HG03432 (cell line): ENCODE data around the gene C6orf15.

Experiments
- ATAC-seq: cut with Tn5 transposase; IDR thresholded peaks from one replicate; pipeline ENCODE4 v1.9.1; 2021; ENCODE audit warnings: mild to moderate bottlenecking, moderate library complexity; ENCODE audit not compliant: unreplicated experiment

Gene C6orf15

GRCh38 chr6:31110825-31111582 is 1.4 kb downstream of the C6orf15 start:
- no peak for ATAC-seq

DNA sequence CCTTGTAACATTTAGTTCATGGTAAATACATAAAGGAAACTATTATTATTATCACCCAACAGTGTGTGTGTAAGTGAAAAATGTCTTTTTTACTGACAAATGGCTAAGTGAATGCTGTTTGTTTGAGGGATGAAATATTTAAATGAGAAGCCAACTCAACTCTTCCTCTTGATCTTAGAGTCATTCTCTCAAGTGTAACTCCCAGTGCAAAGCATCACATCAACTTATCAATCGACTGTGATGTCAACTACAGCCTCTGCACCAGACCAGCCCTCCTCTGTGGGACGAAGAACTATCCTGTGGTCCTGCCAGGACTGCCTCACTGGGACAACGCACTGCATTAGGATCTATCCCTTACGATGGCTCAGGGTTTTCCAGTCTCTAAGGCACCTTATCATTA is 5.3 kb downstream of the C6orf15 start:
- no peak for ATAC-seq

- no peak for ATAC-seq
Observed at GRCh38 chr6:31103136-31103535, 9.2 kb downstream of the C6orf15 start.

DNA sequence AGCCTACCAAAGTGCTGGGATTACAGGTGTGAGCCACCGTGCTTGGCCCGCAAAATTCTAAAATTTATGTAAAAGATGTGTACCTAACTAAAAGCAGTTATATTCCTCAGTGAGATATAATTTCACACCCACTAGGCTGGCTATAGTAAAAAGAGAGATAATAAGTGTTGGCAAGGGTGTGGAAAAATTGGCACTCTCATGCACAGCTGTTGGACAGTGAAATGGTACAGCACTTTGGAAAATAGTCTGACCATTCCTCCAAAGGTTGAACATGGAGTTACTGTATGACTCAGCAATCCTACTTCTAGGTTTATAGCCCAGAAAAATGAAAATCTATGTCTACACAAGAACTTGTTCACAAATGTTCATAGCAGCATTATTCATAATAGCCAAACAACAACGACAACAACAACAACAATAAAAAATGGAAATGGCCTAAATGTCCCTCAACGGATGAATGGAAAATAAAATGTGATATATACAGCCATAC is 13.9 kb downstream of the C6orf15 start:
- no peak for ATAC-seq

GRCh38 chr6:31096656-31097055 is 15.7 kb downstream of the C6orf15 start:
- ATAC-seq: no peak

- ATAC-seq: no peak
Observed at GRCh38 chr6:31096215-31096614, 16.2 kb downstream of the C6orf15 start.

GRCh38 chr6:31094389-31094881 is 17.9 kb downstream of the C6orf15 start:
- no peak for ATAC-seq

GRCh38 chr6:31092769-31093505 is 19.4 kb downstream of the C6orf15 start:
- no peak for ATAC-seq

DNA sequence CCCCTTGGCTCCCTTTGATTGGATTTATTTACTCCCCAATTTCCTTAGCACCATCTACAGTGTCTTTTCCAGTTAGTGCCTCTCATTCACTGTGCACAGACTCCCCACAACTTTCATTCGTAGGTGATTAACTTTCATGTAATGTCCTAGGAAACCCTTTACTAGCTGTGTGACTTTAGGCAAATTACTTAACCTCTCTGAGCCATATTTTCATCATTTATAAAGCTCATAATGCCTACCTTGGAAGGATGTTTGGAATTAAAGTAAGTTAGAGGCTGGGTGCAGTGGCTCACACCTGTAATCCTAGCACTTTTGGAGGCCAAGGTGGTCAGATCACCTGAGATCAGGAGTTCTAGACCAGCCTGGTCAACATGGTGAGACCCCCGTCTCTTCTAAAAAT is 20.1 kb downstream of the C6orf15 start:
- no peak for ATAC-seq

DNA sequence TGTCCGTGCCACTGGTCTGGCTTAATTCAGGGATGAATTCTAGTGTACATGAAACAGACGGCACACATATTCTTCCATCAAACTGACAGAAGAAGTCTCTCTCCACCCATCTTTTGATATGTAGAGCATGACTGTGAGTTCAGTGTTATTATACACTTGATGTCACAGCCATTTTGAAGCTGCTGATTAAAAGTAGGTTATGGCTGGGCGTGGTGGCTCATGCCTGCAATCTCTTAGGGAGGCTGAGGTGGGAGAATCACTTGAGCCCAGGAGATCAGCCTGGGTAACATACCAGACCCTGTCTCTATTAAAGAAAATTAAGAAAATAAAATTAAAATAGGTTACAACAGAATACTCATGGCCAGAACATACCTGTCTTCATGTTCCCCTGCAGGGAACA is 20.7 kb downstream of the C6orf15 start:
- no peak for ATAC-seq

DNA sequence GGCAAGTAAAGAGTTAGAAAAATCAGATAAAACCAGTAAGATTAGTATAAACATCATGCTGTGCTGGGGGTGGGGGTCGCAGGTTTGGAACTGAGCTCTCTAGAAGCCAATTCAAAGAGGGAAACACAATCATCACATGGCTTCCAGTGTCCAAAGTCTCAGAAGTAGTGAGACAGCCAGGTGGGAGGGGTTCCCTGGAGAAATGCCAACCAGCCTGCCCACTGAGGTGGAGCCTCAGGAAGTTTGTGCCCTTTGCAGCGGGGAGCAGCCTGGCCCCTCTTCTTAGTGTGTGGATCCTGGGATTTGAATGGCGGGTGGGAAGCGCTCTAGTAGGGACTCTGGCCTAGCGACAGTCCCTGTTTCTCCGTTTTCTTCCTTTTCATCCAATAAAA is 21.4 kb downstream of the C6orf15 start:
- ATAC-seq: no peak

DNA sequence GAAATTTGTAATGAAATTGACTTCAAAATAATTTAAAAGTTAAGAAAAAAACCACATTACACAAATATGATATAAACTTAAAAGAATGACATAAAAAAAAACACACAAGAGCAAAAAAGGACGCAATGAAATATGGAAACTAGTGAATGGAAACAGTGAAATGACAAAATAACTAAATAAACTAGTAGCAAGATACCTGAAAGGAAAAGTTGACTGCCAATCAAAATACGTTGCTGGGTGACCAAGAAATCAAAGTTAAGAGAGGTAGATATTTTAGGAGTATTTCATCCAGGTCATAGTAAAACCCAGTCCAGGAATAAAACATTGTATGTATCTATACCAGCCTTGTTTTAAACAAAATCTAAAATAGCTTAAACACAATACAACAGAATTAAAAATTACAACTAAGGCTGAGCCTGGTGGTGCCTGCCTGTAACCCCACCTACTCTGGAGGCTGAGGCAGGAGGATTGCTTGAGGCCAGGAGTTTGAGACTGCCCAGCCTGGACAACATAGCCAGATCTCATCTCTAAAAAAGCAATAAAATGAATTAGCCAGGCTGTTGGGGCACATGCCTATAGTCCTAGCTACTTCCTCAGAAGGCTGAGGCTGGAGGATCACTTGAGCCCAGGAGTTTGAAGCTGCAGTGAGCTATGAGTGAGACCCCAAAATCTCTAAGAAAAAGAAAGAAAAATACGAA is 22.0 kb downstream of the C6orf15 start:
- no peak for ATAC-seq

GRCh38 chr6:31087494-31088089 is 24.8 kb downstream of the C6orf15 start:
- ATAC-seq: no peak

DNA sequence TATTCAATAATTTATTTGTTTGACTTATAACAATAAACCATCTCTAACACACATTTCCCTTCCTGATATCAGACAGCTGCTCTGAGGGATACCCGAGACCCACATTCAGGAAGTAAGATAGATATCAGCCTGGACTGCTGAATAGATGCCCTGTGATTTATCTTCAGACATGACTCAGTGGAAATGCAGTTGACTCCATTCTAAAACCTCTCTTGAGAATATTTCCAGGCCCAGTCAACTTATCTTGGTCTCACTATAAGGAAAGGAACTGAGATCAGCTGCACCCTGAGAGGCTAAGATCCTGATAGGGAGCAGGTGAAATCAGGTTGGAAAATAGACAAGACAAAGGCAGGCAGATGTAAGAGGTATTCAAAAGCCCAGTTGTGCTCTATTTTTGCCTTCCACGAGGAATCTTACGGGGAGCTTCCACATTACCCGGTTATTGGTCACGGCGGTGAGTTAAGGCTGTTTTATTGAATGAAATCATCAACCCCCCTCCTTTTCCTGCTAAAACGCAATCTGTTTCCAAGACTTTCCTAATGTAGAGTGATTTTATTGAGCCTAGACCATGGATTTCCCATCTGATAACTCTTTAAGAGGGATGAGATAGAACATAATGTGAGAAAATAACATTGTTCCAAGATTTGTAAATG is 25.5 kb downstream of the C6orf15 start:
- ATAC-seq: no peak

- ATAC-seq: no peak
Observed at GRCh38 chr6:31083742-31084354, 28.5 kb downstream of the C6orf15 start.

DNA sequence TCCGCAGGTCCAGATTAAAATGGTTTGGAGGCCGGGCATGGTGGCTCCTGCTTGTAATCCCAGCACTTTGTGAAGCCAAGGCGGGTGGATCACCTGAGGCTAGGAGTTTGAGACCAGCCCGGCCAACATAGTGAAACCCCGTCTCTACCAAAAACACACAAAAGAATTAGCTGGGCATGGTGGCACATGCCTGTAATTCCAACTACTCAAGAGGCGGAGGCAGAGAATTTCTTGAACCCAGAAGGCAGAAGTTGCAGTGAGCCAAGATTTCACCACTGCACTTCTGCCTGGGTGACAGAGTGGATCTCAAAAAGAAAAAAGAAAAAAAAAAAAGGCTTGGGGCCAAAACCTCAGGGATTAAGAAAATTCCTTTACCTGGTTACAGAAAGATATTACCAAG is 30.5 kb downstream of the C6orf15 start:
- ATAC-seq: no peak

DNA sequence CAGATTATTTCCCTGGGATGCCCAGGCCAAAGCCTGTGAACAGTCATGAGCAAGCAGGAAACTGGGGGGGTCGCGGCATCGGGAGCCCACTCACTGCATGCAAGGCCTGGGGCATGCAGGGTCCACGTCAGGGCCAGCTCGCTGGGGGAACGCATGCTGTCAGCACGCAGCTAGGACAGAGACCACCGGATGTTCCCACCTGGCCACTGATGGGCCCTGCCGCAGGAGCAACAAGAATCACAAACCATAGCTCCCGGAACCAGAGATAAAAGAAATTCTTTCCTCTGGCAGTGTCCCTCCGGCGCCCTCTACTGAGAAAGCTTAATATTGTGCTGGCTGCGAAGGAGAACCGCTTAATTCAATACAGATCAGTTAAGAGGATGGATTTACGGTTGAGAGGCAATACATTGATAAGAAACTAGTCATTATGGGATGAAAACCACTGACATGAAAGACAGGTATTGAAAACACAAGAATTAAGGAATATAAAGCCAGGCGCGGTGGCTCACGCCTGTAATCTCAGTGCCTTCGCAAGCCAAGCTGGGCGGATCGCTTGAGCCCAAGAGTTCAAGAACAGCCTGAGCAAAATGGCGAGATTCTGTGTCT is 32.6 kb downstream of the C6orf15 start:
- ATAC-seq: no peak

DNA sequence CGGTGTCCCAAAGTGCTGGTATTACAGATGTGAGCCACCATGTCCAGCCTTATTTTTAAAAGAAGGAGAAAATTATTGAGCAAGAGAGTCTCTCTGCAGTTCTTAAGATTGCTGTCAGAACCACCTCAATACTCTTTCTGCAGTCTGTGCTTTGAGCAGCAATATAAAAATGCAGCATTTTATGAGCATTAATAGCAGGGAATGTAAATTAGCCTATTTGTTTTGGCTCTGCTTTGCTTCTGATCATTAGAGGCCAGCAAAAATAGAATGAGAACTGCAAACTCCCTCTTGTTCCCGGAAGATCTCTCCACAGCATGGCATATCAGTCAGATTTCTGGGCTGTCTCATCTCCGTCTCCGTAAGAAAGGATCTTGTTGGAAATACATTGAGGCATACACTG is 35.8 kb downstream of the C6orf15 start:
- no peak for ATAC-seq

DNA sequence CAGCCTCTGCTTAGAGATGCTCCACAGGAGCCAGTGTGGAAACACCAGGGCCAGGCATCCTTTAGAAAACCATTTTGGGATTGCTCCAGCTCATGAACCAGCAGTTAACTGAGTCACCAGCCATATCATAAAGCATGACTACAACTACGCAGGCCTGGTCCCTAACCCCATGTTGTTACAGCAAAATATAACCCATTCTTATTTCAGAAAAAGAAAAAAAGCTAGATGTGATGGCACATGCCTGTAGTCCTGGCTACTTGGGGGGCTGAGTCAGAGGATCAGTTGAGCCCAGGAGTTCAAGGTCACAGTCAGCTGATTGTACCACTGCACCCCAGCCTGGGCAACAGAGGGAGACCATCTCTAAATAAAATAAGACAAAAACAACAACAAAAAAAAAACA is 36.8 kb downstream of the C6orf15 start:
- ATAC-seq: no peak

DNA sequence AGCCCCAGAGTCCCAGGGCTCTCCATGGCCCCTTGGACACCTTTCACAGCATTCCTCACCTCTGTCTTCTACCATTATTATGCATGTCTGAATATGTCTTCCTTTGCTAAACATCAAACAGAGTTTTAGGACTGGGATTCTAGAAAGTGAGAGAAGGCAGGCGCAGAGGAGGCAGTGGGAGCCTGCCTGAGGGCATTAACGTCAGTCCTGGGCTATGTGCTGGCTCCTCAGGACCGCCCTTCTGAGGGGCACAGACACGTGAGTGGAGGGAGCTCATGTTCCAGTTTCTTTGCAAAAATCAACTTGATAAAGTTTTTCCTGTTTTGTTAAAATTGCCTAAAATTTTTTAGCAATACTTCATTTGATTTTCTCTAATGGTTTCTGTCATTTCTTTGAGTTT is 38.0 kb downstream of the C6orf15 start:
- ATAC-seq: no peak
